ENCODE data around the gene EVA1C. TPM values are rescaled to one million over a fixed set of nuclear protein-coding genes. Genes with fewer than 3 reads are reported as not detected.
"Not testable (repeated sequence)": the region's sequence is repeated elsewhere in the genome, so short reads cannot be mapped to it uniquely, and the experiment has no call there.

EVA1C gene
- polyA plus RNA-seq, 4 donors: 2.0 to 4.8 (median 3.4) TPM

DNA sequence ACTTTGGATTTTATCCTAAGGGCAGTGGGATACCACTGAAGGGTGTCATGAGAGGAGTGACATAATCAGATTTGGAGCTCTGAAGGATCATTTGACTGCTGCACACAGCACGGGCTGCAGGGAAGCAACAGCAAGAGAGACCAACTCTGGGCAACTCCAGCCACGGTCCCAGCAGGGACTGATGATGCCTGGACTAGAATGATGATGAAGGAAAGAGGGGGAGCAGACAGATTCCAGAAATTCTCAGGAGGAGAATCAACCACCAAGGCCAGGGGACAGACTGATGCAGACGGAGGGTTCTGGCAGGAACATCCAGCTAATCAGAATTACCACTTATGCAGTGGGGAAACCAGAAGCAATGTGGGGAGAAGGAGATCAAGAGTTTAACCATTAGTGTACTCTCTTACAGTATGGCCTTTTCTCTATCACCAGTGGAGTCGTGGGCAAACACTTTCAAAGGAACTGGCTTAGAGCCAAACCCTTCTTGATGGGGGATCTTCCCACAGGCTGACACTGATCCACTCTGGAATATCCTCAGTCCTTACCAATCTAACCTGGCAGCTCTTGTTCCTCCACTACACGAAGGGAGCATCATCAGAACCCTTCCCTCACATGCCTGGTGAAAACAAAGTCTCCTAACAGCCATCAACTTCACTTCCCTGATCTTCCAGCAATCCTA lies 23.0 kb upstream of the EVA1C start:
- no peak for DNase-seq (ENCODE audit: low read depth in 4 of 4, low spot score in 2 of 4)

- DNase-seq (ENCODE audit: low read depth in 4 of 4, low spot score in 2 of 4): not testable (repeated sequence)
These were observed 21.8 kb upstream of the EVA1C start for GRCh38 chr21:32390537-32391224.

DNA sequence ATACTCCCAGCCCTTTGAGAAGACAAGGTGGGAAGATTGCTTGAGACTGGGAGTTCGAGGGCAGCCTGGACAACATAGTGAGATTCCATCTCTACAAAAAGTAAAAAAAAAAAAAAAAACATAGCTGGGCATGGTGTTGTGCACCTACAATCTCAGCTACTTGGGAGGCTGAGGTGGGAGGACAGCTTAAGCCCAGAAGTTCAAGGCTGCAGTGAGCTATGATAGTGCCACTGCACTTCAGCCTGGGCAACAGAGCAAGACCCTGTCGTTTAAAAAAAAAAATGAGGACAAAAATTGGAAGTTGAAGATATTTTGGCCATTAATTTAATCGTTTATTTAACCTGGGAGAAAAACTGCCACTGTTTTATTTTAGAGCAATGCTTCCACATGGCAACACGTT lies 20.8 kb upstream of the EVA1C start:
- no peak for DNase-seq (ENCODE audit: low read depth in 4 of 4, low spot score in 2 of 4)

DNA sequence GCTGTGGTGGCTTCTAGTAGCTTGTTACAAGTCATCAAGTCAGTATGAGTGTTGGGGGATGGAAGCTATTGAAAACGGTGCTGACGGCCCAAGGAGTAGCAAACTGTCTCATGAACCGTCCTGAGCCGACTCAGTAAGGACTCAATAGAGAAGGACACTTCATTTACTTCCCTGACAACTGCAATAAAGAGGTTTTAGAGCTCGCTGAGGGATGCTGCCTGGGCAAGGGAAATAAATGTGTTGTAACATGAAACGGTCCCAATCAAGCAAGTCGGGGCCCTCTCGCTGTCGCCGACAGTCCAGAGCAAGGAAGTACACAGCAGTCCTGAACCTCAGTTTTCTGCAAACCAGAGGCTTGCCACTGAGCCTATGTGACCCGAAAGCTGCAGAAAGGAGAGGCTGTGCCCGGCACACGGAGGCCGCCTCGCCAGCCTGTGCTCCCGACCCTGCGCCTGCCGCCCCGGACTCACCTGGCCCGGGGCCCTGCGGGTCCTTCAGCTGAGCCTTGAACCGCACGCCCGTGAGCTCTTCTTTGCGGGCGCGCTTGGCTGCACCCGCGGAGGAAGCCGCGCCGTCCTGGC lies 20.1 kb upstream of the EVA1C start:
- DNase-seq (ENCODE audit: low read depth in 4 of 4, low spot score in 2 of 4): no peak

DNA sequence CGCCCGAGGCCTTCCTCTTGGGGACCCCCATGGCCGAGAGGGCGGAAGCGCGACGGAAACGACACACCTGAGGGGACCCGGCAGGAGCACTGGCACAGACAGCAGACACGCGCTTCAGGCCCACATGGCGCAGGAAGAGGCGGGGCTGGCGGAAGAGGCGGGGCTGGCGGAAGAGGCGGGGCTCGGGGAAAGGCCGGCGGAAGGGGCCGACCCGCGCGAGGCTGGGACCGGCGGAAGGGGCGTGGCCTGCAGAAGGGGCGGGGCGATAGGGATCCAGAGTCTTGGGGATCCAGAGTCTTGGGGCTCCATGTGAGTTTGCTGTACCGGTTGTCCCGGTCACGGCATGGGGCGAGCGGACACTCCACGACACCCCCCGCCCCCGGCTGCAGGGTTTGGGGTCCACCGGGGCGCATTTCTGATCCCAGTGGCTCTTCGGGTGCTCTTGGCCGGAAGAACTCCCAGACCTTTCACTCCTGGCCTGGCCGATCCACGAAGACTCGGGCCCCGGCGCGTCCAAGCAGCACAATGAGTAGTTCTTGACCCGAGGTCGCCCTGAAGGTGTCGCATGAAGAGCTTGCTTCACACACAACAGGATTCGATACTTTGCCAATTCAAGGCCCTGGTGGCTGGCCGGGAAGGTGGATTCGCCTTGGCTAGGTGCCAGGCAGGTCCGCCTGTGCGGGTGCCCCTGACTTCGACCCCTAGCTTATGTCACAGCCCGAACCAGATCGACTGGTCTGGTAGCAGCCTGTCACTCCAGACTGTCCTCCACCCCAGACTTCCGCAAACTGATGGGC lies 19.4 kb upstream of the EVA1C start, which contains the start of gene URB1:
TSS of gene URB1 (minus strand) at position 133 of the 797 bp plus-strand sequence. CDS start at position 31, 102 bp downstream.
- DNase-seq (ENCODE audit: low read depth in 4 of 4, low spot score in 2 of 4): peak in 2 of 4 donors; percentile 71 to 77

- no peak for DNase-seq (ENCODE audit: low read depth in 4 of 4, low spot score in 2 of 4)
These were observed 18.9 kb upstream of the EVA1C start for GRCh38 chr21:32393677-32394001.

- DNase-seq (ENCODE audit: low read depth in 4 of 4, low spot score in 2 of 4): peak in 1 of 4 donors; percentile 76
These were observed 9.2 kb upstream of the EVA1C start for GRCh38 chr21:32403201-32403777.

- no peak for DNase-seq (ENCODE audit: low read depth in 4 of 4, low spot score in 2 of 4)
These were observed 6.1 kb upstream of the EVA1C start for GRCh38 chr21:32406405-32406804.

GRCh38 chr21:32410291-32410690 lies 2.2 kb upstream of the EVA1C start:
- DNase-seq (ENCODE audit: low read depth in 4 of 4, low spot score in 2 of 4): no peak

DNA sequence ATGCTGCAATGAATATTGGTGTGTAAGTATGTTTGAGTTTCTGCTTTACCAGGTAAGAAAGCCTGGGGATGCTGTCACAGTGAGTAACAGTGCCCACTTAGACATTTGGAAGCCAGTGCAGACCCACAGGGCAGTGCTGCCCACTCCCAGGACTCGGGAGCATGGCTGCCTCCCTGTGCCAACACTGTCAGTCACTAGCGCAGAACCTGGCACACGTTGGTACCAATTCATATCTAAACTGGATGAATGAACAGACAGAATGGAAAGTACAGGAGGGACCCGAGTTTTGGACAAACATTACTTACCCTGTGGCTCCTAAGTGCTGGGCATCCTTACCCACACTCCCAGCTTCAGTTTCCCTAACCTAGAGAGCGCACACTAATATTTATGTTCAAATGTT lies 1.6 kb upstream of the EVA1C start:
- no peak for DNase-seq (ENCODE audit: low read depth in 4 of 4, low spot score in 2 of 4)

DNA sequence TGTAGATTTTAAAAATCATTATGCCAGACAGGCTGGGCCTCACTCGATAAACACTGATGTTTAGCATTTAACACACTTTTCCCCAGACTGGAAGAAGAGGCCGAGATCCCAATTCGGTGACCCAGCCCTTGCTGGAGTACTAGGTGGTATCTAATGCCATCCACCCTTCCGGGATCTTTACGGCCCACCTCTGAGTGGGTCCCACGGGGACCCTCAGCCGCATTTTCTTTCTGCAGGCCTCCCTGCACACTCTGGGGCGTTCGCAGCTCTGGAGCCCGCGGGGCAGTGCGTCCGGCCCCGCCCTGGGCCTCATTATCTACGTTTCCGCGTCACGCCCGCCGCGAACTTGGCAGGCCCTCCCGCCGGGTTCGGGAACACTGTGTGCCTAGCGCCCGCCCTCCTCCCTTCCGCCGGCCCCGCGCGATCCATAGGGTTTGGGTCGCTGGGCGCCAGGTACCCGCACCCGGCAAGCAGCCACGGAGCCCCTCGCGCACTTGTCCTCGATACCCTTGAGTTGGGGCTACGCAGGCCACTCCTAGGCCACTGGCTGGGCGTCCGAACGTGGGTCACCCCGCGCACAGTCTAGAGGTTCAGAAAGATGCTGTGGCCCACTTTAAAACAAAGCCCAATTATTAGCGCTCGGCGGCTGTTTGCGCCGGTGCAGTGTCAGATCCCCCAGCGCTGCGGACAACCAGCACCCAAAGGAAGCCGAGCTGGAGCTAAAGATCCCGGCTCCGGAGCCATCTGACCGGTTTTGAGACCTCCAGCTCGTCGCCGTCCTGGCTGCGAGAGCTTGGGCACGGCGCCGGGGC lies 950 bp upstream of the EVA1C start:
- no peak for DNase-seq (ENCODE audit: low read depth in 4 of 4, low spot score in 2 of 4)

DNA sequence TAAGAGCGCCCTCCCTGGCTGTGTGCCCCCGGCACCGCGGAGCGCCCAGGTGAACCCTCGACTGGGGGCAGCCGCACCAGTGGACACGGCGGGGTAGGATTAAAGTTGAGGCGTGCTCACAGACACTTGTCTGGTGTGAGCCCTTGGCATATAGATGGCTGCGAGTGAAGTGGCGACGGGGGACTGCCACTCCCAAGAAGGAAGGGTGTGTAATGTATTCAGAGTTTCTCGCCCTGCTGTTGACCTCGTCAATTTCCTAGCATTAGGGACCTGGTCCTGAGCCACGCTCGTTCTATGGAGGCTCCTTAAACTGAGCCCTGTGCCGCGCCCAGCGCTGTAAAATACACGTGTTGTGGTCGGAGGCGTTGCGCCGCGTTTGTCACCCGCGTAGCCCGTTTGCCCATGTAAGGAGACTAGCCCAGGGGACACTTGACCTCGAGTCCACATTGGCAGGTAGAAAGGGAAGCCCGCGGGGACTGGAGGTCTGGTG lies 554 bp downstream of the EVA1C start:
- DNase-seq (ENCODE audit: low read depth in 4 of 4, low spot score in 2 of 4): no peak

GRCh38 chr21:32413697-32414578 lies 1.4 kb downstream of the EVA1C start:
- no peak for DNase-seq (ENCODE audit: low read depth in 4 of 4, low spot score in 2 of 4)

DNA sequence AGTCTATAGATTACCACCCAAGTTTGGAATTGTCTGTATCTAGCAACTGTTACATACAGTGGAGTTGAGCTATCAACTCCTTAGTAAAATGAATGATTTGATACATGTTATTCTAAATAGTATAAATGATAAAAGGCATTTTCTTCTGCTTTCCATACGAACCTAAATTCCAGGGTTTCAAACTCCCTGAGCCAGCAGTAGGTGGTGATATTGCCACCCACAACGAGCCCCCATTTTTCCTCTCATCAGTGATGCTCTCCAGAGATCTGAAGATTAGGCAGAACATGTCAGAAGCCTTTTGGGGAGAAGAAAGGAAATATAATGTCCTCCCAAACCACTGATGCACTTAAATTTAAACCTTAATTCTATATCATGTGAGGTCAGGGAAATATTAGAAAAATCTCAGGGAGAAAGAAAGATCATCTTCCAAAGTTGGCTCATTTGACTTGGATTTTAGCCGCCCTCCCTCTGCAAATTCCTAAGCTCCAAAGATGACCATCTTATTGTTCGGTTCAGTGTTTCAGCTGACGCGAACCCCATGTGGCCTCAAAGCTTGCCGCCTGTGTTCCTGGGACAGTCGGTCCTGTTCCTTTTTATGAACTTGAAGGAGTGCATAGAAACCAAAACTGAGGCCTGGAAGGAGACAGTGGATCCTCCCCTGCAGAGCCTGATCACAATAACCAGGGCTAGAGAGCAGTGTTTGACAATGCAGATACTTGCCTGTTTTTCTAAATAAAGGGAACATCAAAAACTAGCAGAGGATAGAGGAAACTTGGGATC lies 2.3 kb downstream of the EVA1C start:
- no peak for DNase-seq (ENCODE audit: low read depth in 4 of 4, low spot score in 2 of 4)

DNA sequence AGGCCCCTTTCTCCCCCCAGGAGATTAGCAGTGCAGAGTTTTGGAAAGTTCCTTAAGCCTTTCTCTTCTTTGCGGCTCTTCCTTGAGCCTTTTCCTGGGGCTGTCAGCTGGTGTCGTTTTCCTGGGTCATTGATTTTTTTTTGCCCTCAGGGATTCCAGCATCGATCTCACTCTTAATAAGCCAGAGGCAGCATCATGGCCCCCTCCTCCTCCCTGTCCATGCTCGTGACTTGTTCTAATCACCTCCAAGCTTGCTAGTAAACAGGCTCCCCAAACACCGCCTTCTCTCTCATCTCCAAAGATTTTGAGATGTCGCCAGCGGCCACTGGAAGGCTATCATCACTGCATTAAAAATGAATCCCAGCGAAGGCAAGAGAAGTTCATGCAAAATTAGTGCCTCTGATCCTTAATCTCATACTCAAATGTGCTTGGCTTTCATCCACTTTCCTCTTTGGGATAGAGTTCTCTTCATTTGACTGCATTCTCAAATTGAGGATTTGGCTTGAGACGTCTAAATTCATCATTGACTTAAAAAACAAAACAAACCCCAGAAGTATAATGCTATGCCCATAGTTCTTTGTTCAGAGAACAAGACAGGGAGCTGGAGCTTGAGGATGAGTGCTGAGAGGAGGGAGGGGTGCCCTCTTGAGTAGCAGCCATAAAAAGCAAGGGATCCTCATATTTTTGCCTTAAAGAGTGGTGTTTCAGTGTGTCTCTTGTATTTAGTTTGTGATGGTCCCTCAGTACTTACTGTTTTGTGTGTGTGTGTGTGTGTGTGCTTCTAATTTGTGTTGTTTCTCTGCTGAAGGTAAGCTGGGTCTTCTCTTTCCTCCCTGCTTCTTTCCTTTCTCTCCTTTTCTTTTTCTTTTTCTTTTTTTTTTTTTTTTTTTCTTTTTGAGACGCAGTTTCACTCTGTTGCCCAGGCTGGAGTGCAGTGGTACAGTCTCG lies 3.2 kb downstream of the EVA1C start:
- no peak for DNase-seq (ENCODE audit: low read depth in 4 of 4, low spot score in 2 of 4)

- no peak for DNase-seq (ENCODE audit: low read depth in 4 of 4, low spot score in 2 of 4)
These were observed 5.6 kb downstream of the EVA1C start for GRCh38 chr21:32418146-32418545.

GRCh38 chr21:32422064-32422463 lies 9.6 kb downstream of the EVA1C start:
- no peak for DNase-seq (ENCODE audit: low read depth in 4 of 4, low spot score in 2 of 4)

Measured in left renal cortex interstitium (tissue), 4 donors.